Ovary (tissue), 3 donors: Measurements from ENCODE around the gene OR2A2.

Source experiments
- CTCF ChIP-seq, 3 donors: fragments of 450-650 bp in 2 of 3; fragments of 200-600 bp in 1 of 3; IDR thresholded peaks; one replicate each; pipeline versions ENCODE4 v1.5.1 to v1.8.0; 2016 to 2022; ENCODE audit warnings: antibody characterized with exemption in 3 of 3, mild to moderate bottlenecking in 1 of 3
- EP300 ChIP-seq: sonication (generic); formaldehyde crosslinking; IDR thresholded peaks from one replicate; pipeline ENCODE4 v1.6.1; 2017; ENCODE audit warnings: antibody characterized with exemption
- POLR2A ChIP-seq: fragments of 450-650 bp; IDR thresholded peaks from one replicate; pipeline ENCODE4 v1.6.1; 2017; ENCODE audit warnings: antibody characterized with exemption, mild to moderate bottlenecking, moderate library complexity
- donor health status: DM: no; HTN: no; CAD: no.

- no peak for TF ChIP-seq CTCF (IDR thresholded peaks at IDR 0.05)
- TF ChIP-seq POLR2A: no peak
- TF ChIP-seq EP300: no peak
Observed at GRCh38 chr7:144158861-144159260, 49.5 kb downstream of the OR2A2 start.
